Stimulated activated CD8-positive, alpha-beta memory T cell treated with anti-CD3 and anti-CD28 coated beads, Interleukin-15, amount 100 ng/mL, for 48 hours (primary cell): ENCODE measurements around the gene ITCH.
A peak's percentile ranks its signal among the peaks of the same experiment; 100 is the strongest.
"Not testable (repeated sequence)": the region's sequence is repeated elsewhere in the genome, so short reads cannot be mapped to it uniquely, and the experiment has no call there.

Experiments
- DNase-seq, 2 donors: peaks; one replicate each; pipeline ENCODE4 v3.0.0-alpha.2; 2020; ENCODE audit warnings: low read depth in 2 of 2

ITCH gene

GRCh38 chr20:34377072-34377847, 14.2 kb downstream of the ITCH start:
- DNase-seq: peak in 1 of 2 donors; percentile 15

GRCh38 chr20:34382174-34382573, 19.1 kb downstream of the ITCH start:
- DNase-seq: no peak

GRCh38 chr20:34382877-34383455, 19.9 kb downstream of the ITCH start:
- not testable (repeated sequence) for DNase-seq

- no peak for DNase-seq
Measured at GRCh38 chr20:34385464-34385863, 22.4 kb downstream of the ITCH start.

- no peak for DNase-seq
Measured at GRCh38 chr20:34388000-34388399, 24.9 kb downstream of the ITCH start.

- DNase-seq: no peak
Measured at GRCh38 chr20:34388678-34389077, 25.6 kb downstream of the ITCH start.

GRCh38 chr20:34389206-34389953, 26.3 kb downstream of the ITCH start:
- no peak for DNase-seq

GRCh38 chr20:34389954-34390555, 27.0 kb downstream of the ITCH start:
- DNase-seq: no peak

- DNase-seq: no peak
Measured at GRCh38 chr20:34396408-34396807, 33.3 kb downstream of the ITCH start.

- DNase-seq: no peak
Measured at GRCh38 chr20:34397096-34397495, 34.0 kb downstream of the ITCH start.

- not testable (repeated sequence) for DNase-seq
Measured at GRCh38 chr20:34400776-34401175, 37.7 kb downstream of the ITCH start.

GRCh38 chr20:34401741-34402455, 38.8 kb downstream of the ITCH start:
- no peak for DNase-seq

- DNase-seq: no peak
Measured at GRCh38 chr20:34402461-34402860, 39.4 kb downstream of the ITCH start.

- no peak for DNase-seq
Measured at GRCh38 chr20:34403063-34403827, 40.2 kb downstream of the ITCH start.

GRCh38 chr20:34403908-34404307, 40.8 kb downstream of the ITCH start:
- no peak for DNase-seq

- DNase-seq: no peak
Measured at GRCh38 chr20:34404803-34405202, 41.7 kb downstream of the ITCH start.

- not testable (repeated sequence) for DNase-seq
Measured at GRCh38 chr20:34405247-34405651, 42.2 kb downstream of the ITCH start.

- DNase-seq: not testable (repeated sequence)
Measured at GRCh38 chr20:34405942-34406341, 42.9 kb downstream of the ITCH start.

- no peak for DNase-seq
Measured at GRCh38 chr20:34407962-34408474, 44.9 kb downstream of the ITCH start.

- no peak for DNase-seq
Measured at GRCh38 chr20:34410336-34410735, 47.3 kb downstream of the ITCH start.

GRCh38 chr20:34412453-34412852, 49.4 kb downstream of the ITCH start:
- no peak for DNase-seq
